Bronchial smooth muscle cell (primary cell): ENCODE measurements around the gene EGR2. TPM values are rescaled to one million over a fixed set of nuclear protein-coding genes. Genes with fewer than 3 reads are reported as not detected.

Experiments
- total RNA-seq: library from RNA; depleted of rRNA; stranded (reverse); fragments of >200 nt; gene quantifications from 2 replicates; pipeline ENCODE4 v1.2.1, GENCODE V29; 2014

EGR2 gene
- under 0.01 TPM in 1 of 2 replicates, not detected in the other for total RNA-seq

DNA sequence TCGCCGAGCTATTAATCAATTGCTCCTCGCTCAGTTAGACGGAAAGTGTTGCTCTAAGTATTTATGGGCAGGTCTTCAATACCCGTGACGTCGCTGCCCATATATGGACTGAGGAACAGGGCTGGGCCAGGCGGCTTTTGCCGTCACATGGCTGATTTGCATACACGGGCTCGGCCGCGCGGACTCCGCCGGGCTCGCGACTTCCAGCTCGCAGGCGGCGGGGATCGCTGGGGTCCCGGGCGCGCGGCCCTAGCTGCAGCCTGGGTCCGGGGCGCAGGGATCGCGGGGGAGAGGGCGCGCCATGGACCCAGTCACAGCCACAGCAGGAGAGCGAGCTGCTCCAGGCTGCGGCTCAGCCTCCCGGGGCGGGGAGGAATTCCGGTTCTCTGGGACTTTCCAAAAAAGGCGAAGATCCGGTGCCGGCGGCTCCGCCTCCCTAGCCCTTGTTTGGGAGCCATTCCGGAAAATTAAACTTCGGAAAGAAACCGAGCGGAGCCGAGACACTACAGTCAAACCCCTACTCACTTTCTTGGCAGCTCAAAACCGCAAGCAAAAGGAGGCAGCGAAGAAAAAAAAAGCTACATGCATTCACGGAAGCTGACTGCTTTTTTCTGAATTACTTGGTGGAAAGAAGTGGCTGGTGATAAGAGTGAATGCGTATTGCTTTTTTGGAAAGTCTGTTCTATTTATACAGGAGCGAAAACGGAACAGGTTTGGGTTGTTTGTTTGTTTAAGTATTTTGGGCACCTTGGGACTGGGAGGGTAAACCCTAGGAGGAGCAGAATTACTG lies at the start of gene EGR2:
Gene EGR2 (minus strand): TSS at position 36 of the 790 bp plus-strand sequence. CDS start 337 bp downstream, outside the sequence.

DNA sequence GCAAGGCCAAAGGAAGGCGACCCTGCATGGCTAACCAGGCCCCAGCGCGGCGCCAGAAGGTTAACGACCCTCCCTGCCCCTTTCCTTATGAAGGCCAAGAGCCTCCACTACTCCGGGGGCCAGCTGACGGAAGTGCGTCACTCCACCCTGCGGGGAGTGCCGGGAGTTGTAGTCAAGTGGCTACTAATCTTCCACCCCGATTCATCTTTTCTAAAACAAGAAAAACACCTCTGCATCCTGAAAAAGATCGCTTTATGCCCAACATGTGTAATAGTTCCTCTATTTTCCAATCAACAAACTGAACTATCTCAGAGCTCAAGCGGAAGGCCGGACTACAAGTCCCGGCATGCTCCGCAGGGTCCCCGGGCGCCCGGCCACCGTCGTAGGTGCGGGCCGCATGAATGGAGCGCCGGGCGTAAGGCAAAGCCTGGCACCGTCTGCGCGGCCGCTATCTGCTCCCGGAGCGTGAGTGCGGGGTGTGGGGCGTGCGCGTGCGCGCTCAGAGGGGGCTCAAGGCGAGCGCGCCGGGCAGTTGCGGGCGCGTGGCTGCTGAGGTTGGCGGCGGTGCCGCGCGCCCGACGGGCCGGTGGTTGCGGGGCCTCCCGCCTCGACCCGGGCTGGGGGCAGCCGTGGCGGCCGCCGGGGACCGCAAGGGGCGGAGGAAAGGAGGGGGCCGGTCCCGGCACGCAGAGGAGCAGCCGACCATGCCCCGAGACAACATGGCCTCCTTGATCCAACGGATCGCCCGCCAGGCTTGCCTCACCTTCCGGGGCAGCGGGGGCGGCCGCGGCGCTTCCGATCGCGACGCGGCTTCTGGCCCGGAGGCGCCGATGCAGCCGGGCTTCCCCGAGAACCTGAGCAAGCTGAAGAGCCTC lies 11.6 kb downstream of the EGR2 start, which contains the start of gene ADO:
Gene ADO (plus strand): TSS at position 365 of the 875 bp plus-strand sequence. CDS start 340 bp downstream, at position 705.

Other genes with a start within 250 kb of the EGR2 start
- gene ADO, start 11.6 kb downstream of the EGR2 start, total RNA-seq: 8.9 and 10.6 TPM in 2 replicates